HepG2 (cell line): Measurements from ENCODE around the gene GNAT2. TPM values are rescaled to one million over a fixed set of nuclear protein-coding genes. Genes with fewer than 3 reads are reported as not detected.

Experiments used
- ARID2 ChIP-seq: sonication (generic); formaldehyde crosslinking; IDR thresholded peaks from 2 replicates; pipeline ENCODE4 v1.8.1; 2022; ENCODE audit warnings: mild to moderate bottlenecking, missing genetic modification reagents, borderline replicate concordance
- CC2D1A ChIP-seq: sonication (generic); formaldehyde crosslinking; IDR thresholded peaks from 2 replicates; pipeline ENCODE4 v1.8.1; 2023; ENCODE audit warnings: mild to moderate bottlenecking, missing genetic modification reagents
- ETV5 ChIP-seq: IDR thresholded peaks from 2 replicates; pipeline ENCODE4 v1.6.1; 2018; ENCODE audit warnings: missing biosample characterization, missing genetic modification reagents, inconsistent platforms, borderline replicate concordance
- HIVEP1 ChIP-seq: sonication (generic); formaldehyde crosslinking; IDR thresholded peaks from 2 replicates; pipeline ENCODE4 v1.4.0; 2020; ENCODE audit warnings: mild to moderate bottlenecking, missing genetic modification reagents
- HOXD1 ChIP-seq: sonication (generic); formaldehyde crosslinking; IDR thresholded peaks from 2 replicates; pipeline ENCODE4 v1.5.0; 2020; ENCODE audit warnings: missing genetic modification reagents
- NCOA2 ChIP-seq: sonication (generic); formaldehyde crosslinking; IDR thresholded peaks from 2 replicates; pipeline ENCODE4 v1.8.0; 2022; ENCODE audit warnings: inconsistent platforms
- PCBP2 ChIP-seq: fragments of 200-400 bp; formaldehyde crosslinking; optimal IDR thresholded peaks from 2 replicates; pipeline ENCODE3; 2018; ENCODE audit warnings: low read length, low read depth; ENCODE audit not compliant: poor library complexity, severe bottlenecking
- POLR2AphosphoS5 ChIP-seq: IDR thresholded peaks from 2 replicates; pipeline ENCODE4 v1.6.1; 2012; ENCODE audit warnings: low read depth, low read length
- RXRB ChIP-seq: IDR thresholded peaks from 2 replicates; pipeline ENCODE4 v1.6.1; 2016; ENCODE audit warnings: borderline replicate concordance, missing genetic modification reagents, missing compliant biosample characterization
- SNRNP70 ChIP-seq: fragments of 200-400 bp; formaldehyde crosslinking; IDR thresholded peaks from 2 replicates; pipeline ENCODE4 v1.6.1; 2017; ENCODE audit warnings: mild to moderate bottlenecking, low read depth, low read length, moderate library complexity
- ZFP37 ChIP-seq: sonication (generic); formaldehyde crosslinking; IDR thresholded peaks from 2 replicates; pipeline ENCODE4 v1.4.0; 2020; ENCODE audit warnings: missing genetic modification reagents, borderline replicate concordance
- ZNF337 ChIP-seq: sonication (generic); formaldehyde crosslinking; IDR thresholded peaks from 2 replicates; pipeline ENCODE4 v1.5.1; 2020; ENCODE audit warnings: missing genetic modification reagents, low read depth, mild to moderate bottlenecking, borderline replicate concordance
- ZNF343 ChIP-seq: sonication (generic); formaldehyde crosslinking; IDR thresholded peaks from 2 replicates; pipeline ENCODE4 v1.4.0; 2020; ENCODE audit warnings: mild to moderate bottlenecking, missing genetic modification reagents
- ZNF614 ChIP-seq: IDR thresholded peaks from 2 replicates; pipeline ENCODE4 v1.6.1; 2018; ENCODE audit warnings: missing biosample characterization, missing genetic modification reagents, inconsistent platforms, borderline replicate concordance
- ZNF678 ChIP-seq: sonication (generic); formaldehyde crosslinking; IDR thresholded peaks from 2 replicates; pipeline ENCODE4 v1.4.0; 2020; ENCODE audit warnings: mild to moderate bottlenecking, missing genetic modification reagents
- polyA plus RNA-seq, 8 experiments: library from polyadenylated mRNA; depleted of rRNA in 3 of 8; stranded (reverse) in 7 of 8; unstranded in 1 of 8; fragments of >200 nt; fragmentation: Illumina TruSeq in 4 of 8; extraction: Trizol in 4 of 8; gene quantifications; 2 replicates each; pipeline versions ENCODE4 v1.2.1 to v1.2.3, GENCODE V29; 2011 to 2016; ENCODE audit warnings: low read depth in 4 of 8, missing spikeins in 1 of 8, mixed read lengths in 1 of 8; ENCODE audit not compliant: insufficient read depth in 1 of 8
- total RNA-seq, 5 experiments: library from RNA; depleted of rRNA; stranded (reverse); fragments of >200 nt; fragmentation: Illumina TruSeq; extraction: Trizol; gene quantifications; 2 replicates each; pipeline ENCODE4 v1.2.3, GENCODE V29; 2016; ENCODE audit warnings: low read depth in 1 of 5
- TF ChIP-seq, protein P1 (sequence below): sonication (generic); formaldehyde crosslinking; IDR thresholded peaks from 2 replicates; pipeline ENCODE4 v1.4.0; 2020; ENCODE audit warnings: missing genetic modification reagents
- TF ChIP-seq, protein P2 (sequence below): sonication (generic); formaldehyde crosslinking; IDR thresholded peaks from 2 replicates; pipeline ENCODE4 v1.5.1; 2020; ENCODE audit warnings: mild to moderate bottlenecking, missing genetic modification reagents, moderate library complexity
- TF ChIP-seq, protein P3 (sequence below): sonication (generic); formaldehyde crosslinking; IDR thresholded peaks from 2 replicates; pipeline ENCODE4 v1.4.0; 2020; ENCODE audit warnings: mild to moderate bottlenecking, missing genetic modification reagents, borderline replicate concordance

Gene GNAT2
- total and polyA plus RNA-seq, 2 of the 13 experiments (the other 11 are each of a cell fraction or from before 2014, with no cell fraction given) = 0.08 to 0.20 TPM

GRCh38 chr1:109655615-109656519 lies 36.5 kb upstream of the GNAT2 start, which contains the start of gene GSTM4 (continued):
- TF ChIP-seq ZNF678 (peak; percentile 76; the same call in 1 of the 2 replicates), ARID2 (CRISPR knock-in tag) (0 out of 2 replicates have a peak, but pooled peaks have one; percentile 63), ZNF614 (CRISPR knock-in tag) (peak; percentile 69), HOXD1 (0 out of 2 replicates have a peak, but pooled peaks have one; percentile 21), ETV5 (CRISPR knock-in tag) (peak; percentile 82), RXRB (peak; percentile 40; the same call in 1 of the 2 replicates), HIVEP1 (CRISPR knock-in tag) (peak; percentile 58; the same call in 1 of the 2 replicates), ZNF337 (CRISPR knock-in tag) (peak; percentile 76; the same call in 1 of the 2 replicates), POLR2AphosphoS5 (peak; percentile 80), ZFP37 (CRISPR knock-in tag) (no peak), PCBP2 (no peak), NCOA2 (CRISPR knock-in tag) (peak; percentile 56), SNRNP70 (no peak), CC2D1A (CRISPR knock-in tag) (peak; percentile 59; the same call in 1 of the 2 replicates), ZNF343 (CRISPR knock-in tag) (peak; percentile 66; the same call in 1 of the 2 replicates)
- TF ChIP-seq, protein P1, sequence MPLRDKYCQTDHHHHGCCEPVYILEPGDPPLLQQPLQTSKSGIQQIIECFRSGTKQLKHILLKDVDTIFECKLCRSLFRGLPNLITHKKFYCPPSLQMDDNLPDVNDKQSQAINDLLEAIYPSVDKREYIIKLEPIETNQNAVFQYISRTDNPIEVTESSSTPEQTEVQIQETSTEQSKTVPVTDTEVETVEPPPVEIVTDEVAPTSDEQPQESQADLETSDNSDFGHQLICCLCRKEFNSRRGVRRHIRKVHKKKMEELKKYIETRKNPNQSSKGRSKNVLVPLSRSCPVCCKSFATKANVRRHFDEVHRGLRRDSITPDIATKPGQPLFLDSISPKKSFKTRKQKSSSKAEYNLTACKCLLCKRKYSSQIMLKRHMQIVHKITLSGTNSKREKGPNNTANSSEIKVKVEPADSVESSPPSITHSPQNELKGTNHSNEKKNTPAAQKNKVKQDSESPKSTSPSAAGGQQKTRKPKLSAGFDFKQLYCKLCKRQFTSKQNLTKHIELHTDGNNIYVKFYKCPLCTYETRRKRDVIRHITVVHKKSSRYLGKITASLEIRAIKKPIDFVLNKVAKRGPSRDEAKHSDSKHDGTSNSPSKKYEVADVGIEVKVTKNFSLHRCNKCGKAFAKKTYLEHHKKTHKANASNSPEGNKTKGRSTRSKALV (CRISPR knock-in tag) = no peak
- TF ChIP-seq, protein P2, sequence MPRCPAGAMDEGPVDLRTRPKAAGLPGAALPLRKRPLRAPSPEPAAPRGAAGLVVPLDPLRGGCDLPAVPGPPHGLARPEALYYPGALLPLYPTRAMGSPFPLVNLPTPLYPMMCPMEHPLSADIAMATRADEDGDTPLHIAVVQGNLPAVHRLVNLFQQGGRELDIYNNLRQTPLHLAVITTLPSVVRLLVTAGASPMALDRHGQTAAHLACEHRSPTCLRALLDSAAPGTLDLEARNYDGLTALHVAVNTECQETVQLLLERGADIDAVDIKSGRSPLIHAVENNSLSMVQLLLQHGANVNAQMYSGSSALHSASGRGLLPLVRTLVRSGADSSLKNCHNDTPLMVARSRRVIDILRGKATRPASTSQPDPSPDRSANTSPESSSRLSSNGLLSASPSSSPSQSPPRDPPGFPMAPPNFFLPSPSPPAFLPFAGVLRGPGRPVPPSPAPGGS (CRISPR knock-in tag) = peak; percentile 47; the same call in 1 of the 2 replicates
- TF ChIP-seq, protein P3, sequence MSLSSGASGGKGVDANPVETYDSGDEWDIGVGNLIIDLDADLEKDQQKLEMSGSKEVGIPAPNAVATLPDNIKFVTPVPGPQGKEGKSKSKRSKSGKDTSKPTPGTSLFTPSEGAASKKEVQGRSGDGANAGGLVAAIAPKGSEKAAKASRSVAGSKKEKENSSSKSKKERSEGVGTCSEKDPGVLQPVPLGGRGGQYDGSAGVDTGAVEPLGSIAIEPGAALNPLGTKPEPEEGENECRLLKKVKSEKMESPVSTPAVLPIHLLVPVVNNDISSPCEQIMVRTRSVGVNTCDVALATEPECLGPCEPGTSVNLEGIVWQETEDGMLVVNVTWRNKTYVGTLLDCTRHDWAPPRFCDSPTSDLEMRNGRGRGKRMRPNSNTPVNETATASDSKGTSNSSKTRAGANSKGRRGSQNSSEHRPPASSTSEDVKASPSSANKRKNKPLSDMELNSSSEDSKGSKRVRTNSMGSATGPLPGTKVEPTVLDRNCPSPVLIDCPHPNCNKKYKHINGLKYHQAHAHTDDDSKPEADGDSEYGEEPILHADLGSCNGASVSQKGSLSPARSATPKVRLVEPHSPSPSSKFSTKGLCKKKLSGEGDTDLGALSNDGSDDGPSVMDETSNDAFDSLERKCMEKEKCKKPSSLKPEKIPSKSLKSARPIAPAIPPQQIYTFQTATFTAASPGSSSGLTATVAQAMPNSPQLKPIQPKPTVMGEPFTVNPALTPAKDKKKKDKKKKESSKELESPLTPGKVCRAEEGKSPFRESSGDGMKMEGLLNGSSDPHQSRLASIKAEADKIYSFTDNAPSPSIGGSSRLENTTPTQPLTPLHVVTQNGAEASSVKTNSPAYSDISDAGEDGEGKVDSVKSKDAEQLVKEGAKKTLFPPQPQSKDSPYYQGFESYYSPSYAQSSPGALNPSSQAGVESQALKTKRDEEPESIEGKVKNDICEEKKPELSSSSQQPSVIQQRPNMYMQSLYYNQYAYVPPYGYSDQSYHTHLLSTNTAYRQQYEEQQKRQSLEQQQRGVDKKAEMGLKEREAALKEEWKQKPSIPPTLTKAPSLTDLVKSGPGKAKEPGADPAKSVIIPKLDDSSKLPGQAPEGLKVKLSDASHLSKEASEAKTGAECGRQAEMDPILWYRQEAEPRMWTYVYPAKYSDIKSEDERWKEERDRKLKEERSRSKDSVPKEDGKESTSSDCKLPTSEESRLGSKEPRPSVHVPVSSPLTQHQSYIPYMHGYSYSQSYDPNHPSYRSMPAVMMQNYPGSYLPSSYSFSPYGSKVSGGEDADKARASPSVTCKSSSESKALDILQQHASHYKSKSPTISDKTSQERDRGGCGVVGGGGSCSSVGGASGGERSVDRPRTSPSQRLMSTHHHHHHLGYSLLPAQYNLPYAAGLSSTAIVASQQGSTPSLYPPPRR (CRISPR knock-in tag) = 0 out of 2 replicates have a peak, but pooled peaks have one; percentile 42
